GM12878 (cell line): ENCODE measurements around the gene CANT1. TPM values are rescaled to one million over a fixed set of nuclear protein-coding genes. Genes with fewer than 3 reads are reported as not detected.

Experiments used
- ATAC-seq: fragments of 200-7000 bp; cut with Tn5 transposase; 3 replicates; pipeline ENCODE4 v1.9.1; 2020; ENCODE audit warnings: mild to moderate bottlenecking, moderate library complexity
- BruUV-seq: library from RNA; stranded (reverse); fragments of 400-500 nt; replicated peaks from 2 replicates; lab custom pipeline; 2021; lab: Mats Ljungman, UMichigan
- CTCF ChIA-PET: fragments of 300-600 bp; sonication (Branson Sonifier 250); formaldehyde crosslinking; extraction: SDS; loops from one replicate; lab custom pipeline; 2021; ENCODE audit warnings: inconsistent platforms; lab: Yijun Ruan, JAX
- POLR2A ChIA-PET: fragments of 350-600 bp; formaldehyde crosslinking; extraction: SDS; loops from one replicate; lab custom pipeline; 2021; ENCODE audit warnings: inconsistent platforms; lab: Charles Lee
- RAD21 ChIA-PET: fragments of 300-600 bp; sonication (Branson Sonifier 250); formaldehyde crosslinking; loops from one replicate; lab custom pipeline; 2023; ENCODE audit warnings: antibody characterized with exemption; ENCODE audit not compliant: unreplicated experiment; lab: Charles Lee
- SMC1A ChIA-PET: fragments of 300-600 bp; sonication (Branson Sonifier 250); formaldehyde crosslinking; loops from one replicate; lab custom pipeline; 2023; ENCODE audit not compliant: unreplicated experiment, uncharacterized antibody; lab: Charles Lee
- DNase-seq: peaks from one replicate; pipeline ENCODE4 v3.0.0-alpha.2; 2011; ENCODE audit warnings: low read depth, low spot score
- FAIRE-seq: peaks from 3 replicates; lab custom pipeline; 2011; peaks lifted over from hg19 to GRCh38; lab: Jason Lieb, UNC
- H2AFZ ChIP-seq: 2 replicates; pipeline ENCODE4 v1.6.0; 2011; ENCODE audit warnings: low read depth, low read length, control low read depth; ENCODE audit not compliant: control insufficient read depth
- H3K27ac ChIP-seq: 2 replicates; pipeline ENCODE4 v1.5.1; 2011; ENCODE audit warnings: control low read depth; ENCODE audit not compliant: control insufficient read depth, insufficient read depth
- H3K27me3 ChIP-seq, 2 experiments: replicated peaks in 1 of 2; 2 replicates each; pipeline versions ENCODE4 v1.6.0 to v1.6.1; 2011; ENCODE audit warnings: low read length in 1 of 2; ENCODE audit not compliant: control insufficient read depth in 2 of 2, insufficient read depth in 2 of 2
- H3K36me3 ChIP-seq, 2 experiments: 2 replicates each; pipeline ENCODE4 v1.5.1; 2011; ENCODE audit warnings: low read length in 1 of 2; ENCODE audit not compliant: control insufficient read depth in 2 of 2, insufficient read depth in 2 of 2
- H3K4me1 ChIP-seq: 2 replicates; pipeline ENCODE4 v1.6.1; 2011; ENCODE audit warnings: mild to moderate bottlenecking, low read length, moderate library complexity, mixed read lengths; ENCODE audit not compliant: control insufficient read depth, insufficient read depth
- H3K4me2 ChIP-seq: 2 replicates; pipeline ENCODE4 v1.6.0; 2011; ENCODE audit warnings: control low read depth; ENCODE audit not compliant: control insufficient read depth, insufficient read depth
- H3K4me3 ChIP-seq: fragments of 200-600 bp; sonication (generic); 2 replicates; pipeline ENCODE4 v1.5.1; 2016
- H3K79me2 ChIP-seq: 2 replicates; pipeline ENCODE4 v1.6.0; 2011; ENCODE audit warnings: low read length; ENCODE audit not compliant: control insufficient read depth, insufficient read depth
- H3K9ac ChIP-seq: 2 replicates; pipeline ENCODE4 v1.8.0; 2011; ENCODE audit warnings: low read length, control low read depth, mixed read lengths; ENCODE audit not compliant: control insufficient read depth, insufficient read depth
- H3K9me3 ChIP-seq: replicated peaks from 3 replicates; pipeline ENCODE4 v1.5.1; 2011; ENCODE audit warnings: mild to moderate bottlenecking, low read length; ENCODE audit not compliant: control insufficient read depth, insufficient read depth
- H4K20me1 ChIP-seq: 2 replicates; pipeline ENCODE4 v1.6.0; 2011; ENCODE audit not compliant: control insufficient read depth, insufficient read depth
- BCL11A ChIP-seq: IDR thresholded peaks from 2 replicates; pipeline ENCODE4 v1.6.1; 2011; ENCODE audit warnings: low read depth, low read length
- CHD1 ChIP-seq: IDR thresholded peaks from 2 replicates; pipeline ENCODE4 v1.6.1; 2012; ENCODE audit warnings: low read depth, low read length, improper control_type of control experiment
- CREB1 ChIP-seq: IDR thresholded peaks from 2 replicates; pipeline ENCODE4 v1.6.1; 2012; ENCODE audit warnings: low read depth, mild to moderate bottlenecking, inconsistent platforms
- CREM ChIP-seq: IDR thresholded peaks from 2 replicates; pipeline ENCODE4 v1.6.1; 2014; ENCODE audit warnings: antibody characterized with exemption, low read depth
- EP300 ChIP-seq, 2 experiments: fragments of 150-350 bp in 1 of 2; IDR thresholded peaks; 2 replicates each; pipeline ENCODE4 v1.6.1; 2011 to 2012; ENCODE audit warnings: low read depth in 2 of 2, low read length in 2 of 2, borderline replicate concordance in 1 of 2, improper control_type of control experiment in 1 of 2, inconsistent platforms in 1 of 2; ENCODE audit not compliant: control insufficient read depth in 1 of 2
- EZH2 ChIP-seq: IDR thresholded peaks from 2 replicates; pipeline ENCODE4 v1.6.1; 2012; ENCODE audit warnings: low read depth, mild to moderate bottlenecking, control low read depth, inconsistent platforms, low read length, borderline replicate concordance; ENCODE audit not compliant: control insufficient read depth
- HCFC1 ChIP-seq: fragments of 150-350 bp; IDR thresholded peaks from 2 replicates; pipeline ENCODE4 v1.6.1; 2014; ENCODE audit warnings: low read length
- NKRF ChIP-seq: fragments of 450-650 bp; conservative IDR thresholded peaks from 2 replicates; pipeline ENCODE4 v1.6.1; 2017; ENCODE audit warnings: mild to moderate bottlenecking, moderate library complexity
- NR2C2 ChIP-seq: IDR thresholded peaks from 2 replicates; pipeline ENCODE4 v1.6.1; 2011; ENCODE audit warnings: borderline replicate concordance, low read depth; ENCODE audit not compliant: control insufficient read depth, insufficient read length
- PML ChIP-seq: IDR thresholded peaks from 2 replicates; pipeline ENCODE4 v1.6.1; 2012; ENCODE audit warnings: low read length, inconsistent platforms
- POLR2A ChIP-seq: IDR thresholded peaks from 2 replicates; pipeline ENCODE4 v1.6.1; 2011; ENCODE audit warnings: low read depth, mild to moderate bottlenecking, low read length
- POLR2AphosphoS2 ChIP-seq: IDR thresholded peaks from 2 replicates; pipeline ENCODE4 v1.6.1; 2011; ENCODE audit warnings: low read depth, mild to moderate bottlenecking, low read length, improper control_type of control experiment, moderate library complexity
- PRDM15 ChIP-seq: fragments of 450-650 bp; formaldehyde crosslinking; IDR thresholded peaks from 2 replicates; pipeline ENCODE4 v1.4.0; 2020; ENCODE audit warnings: mild to moderate bottlenecking, moderate library complexity
- SMAD5 ChIP-seq: IDR thresholded peaks from 2 replicates; pipeline ENCODE4 v1.6.1; 2016; ENCODE audit warnings: antibody characterized with exemption, low read depth
- WGBS: methylation state at CpG from one replicate; pipeline ENCODE4 v1.1.6; 2016; ENCODE audit warnings: low lambda C conversion rate; ENCODE audit not compliant: insufficient replicate concordance, insufficient coverage; ENCODE audit errors: missing lambda C conversion rate; 5-methylcytosine and 5-hydroxymethylcytosine counted together
- in situ Hi-C: fragments of 300-500 bp; cut with MboI; formaldehyde crosslinking; loops from 9 replicates; pipeline ENCODE4 v1.14.3; 2018; ENCODE audit warnings: mixed read lengths
- intact Hi-C: fragments of 100-400 bp; cut with micrococcal nuclease; formaldehyde crosslinking; loops from one replicate; pipeline ENCODE4 v1.14.2; 2022; ENCODE audit not compliant: unreplicated experiment
- polyA plus RNA-seq, 11 experiments: library from polyadenylated mRNA; depleted of rRNA in 4 of 11; unstranded in 6 of 11; stranded (reverse) in 5 of 11; fragments of >200 nt; fragmentation: Nextera tagmentation in 4 of 11; fragmentation: Illumina TruSeq in 1 of 11; extraction: Ambion mirVana in 4 of 11; extraction: Trizol in 1 of 11; gene quantifications; 1 replicate in 1 of 11; 2 replicates in 10 of 11; pipeline versions ENCODE4 v1.2.1 to v1.2.3, GENCODE V29; 2011 to 2016; ENCODE audit warnings: inconsistent platforms in 2 of 11, missing spikeins in 2 of 11, low read depth in 1 of 11
- total RNA-seq, 4 experiments: library from RNA; depleted of rRNA in 3 of 4; stranded (reverse); fragments of >200 nt in 3 of 4; fragmentation: Illumina TruSeq in 1 of 4; extraction: Trizol in 1 of 4; gene quantifications; 2 replicates each; pipeline versions ENCODE4 v1.2.1 to v1.2.3, GENCODE V29; 2013 to 2021

The CANT1 gene
- total and polyA plus RNA-seq, 10 of the 15 experiments (the other 5 are each of a cell fraction or from before 2014, with no cell fraction given) = 2.2 to 59.2 (median 20.2) TPM

- no peak for FAIRE-seq
- H2AFZ ChIP-seq = no peak overlapping the region
- H3K36me3 ChIP-seq = no peaks in the 10 kb centered on the region
- no peaks in the 10 kb centered on the region for H3K4me1 ChIP-seq
- WGBS = 46% methylated on average over 12 of the region's 12 CpGs
- peaks cover 19 to 22% of the 10 kb centered on the region in 2 experiments for H3K27me3 ChIP-seq
- ChIA-PET POLR2A (no interaction called here), SMC1A (no interaction called here), CTCF (interaction anchor here (1.1 to 1.6 kb wide), 3 partner anchors 10 to 59 kb away, joined by 3 to 5 read pairs (median 4); no protein-coding TSS in a partner anchor)
- BruUV-seq = no TSS peak
- in situ Hi-C loops = no loop called here
- no peak overlapping the region for H3K4me3 ChIP-seq
- no peaks in the 10 kb centered on the region for H3K79me2 ChIP-seq
- TF ChIP-seq PML (no peak), HCFC1 (no peak), PRDM15 (no peak), CHD1 (no peak), POLR2A (no peak), CREM (no peak), NR2C2 (no peak), CREB1 (no peak), NKRF (no peak), SMAD5 (no peak), EZH2 (no peak), POLR2AphosphoS2 (no peak), BCL11A (no peak), EP300 (IDR thresholded peaks at IDR 0.05; ENCODE audit: borderline replicate concordance in 1 of 2, control insufficient read depth in 1 of 2, low read depth in 2 of 2, low read length in 2 of 2) (no peak)
- TF ChIP-seq, all 136 proteins: peak for 0
- Histone ChIP-seq H3K4me2 (no peak overlapping the region), H3K27ac (no peak overlapping the region), H3K9ac (no peak overlapping the region), H3K9me3 (no peaks in the 10 kb centered on the region), H4K20me1 (no peaks in the 10 kb centered on the region)
- intact Hi-C loops = no loop called here
- DNase-seq (no peak), ATAC-seq (no peak)
- RAD21 ChIA-PET = no interaction called here
Measured at GRCh38 chr17:79023180-79023705, 13.7 kb upstream of the CANT1 start.
